ENCODE data around the gene SLC35G1.

The SLC35G1 gene

DNA sequence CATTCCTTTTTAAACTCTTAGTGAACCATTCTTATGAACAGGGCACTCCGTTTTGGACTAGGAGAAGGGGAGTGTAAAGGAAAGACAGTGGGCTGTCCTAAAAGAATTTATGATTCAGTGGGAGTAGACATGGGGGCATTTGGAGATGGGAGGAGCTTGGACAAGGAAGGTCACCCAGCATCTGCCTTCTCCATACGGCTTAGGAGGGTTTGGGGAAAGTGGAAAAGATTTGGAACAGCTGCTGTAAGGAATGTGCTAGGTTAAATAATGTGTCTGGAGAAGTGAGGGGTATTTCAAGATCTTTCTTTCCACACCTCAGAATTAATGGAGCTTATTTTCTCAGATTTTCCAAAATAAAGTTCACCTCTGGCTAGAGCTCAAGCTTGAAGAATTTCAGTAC lies 24.0 kb downstream of the SLC35G1 start:
- no peaks in the 10 kb centered on the region for H3K9me3 ChIP-seq (ENCODE audit: severe bottlenecking)
- no peak overlapping the region for H3K4me3 ChIP-seq (ENCODE audit: low read depth, low read length)
- no peak overlapping the region for H3K27ac ChIP-seq
- TF ChIP-seq CTCF (IDR thresholded peaks at IDR 0.05; ENCODE audit: low read depth, low read length) = no peak
- no peaks in the 10 kb centered on the region for H3K27me3 ChIP-seq (ENCODE audit: insufficient read depth, low read depth, severe bottlenecking)
- H3K36me3 ChIP-seq = no peaks in the 10 kb centered on the region; the same call in 1 of the 2 replicates
- no peak for DNase-seq

DNA sequence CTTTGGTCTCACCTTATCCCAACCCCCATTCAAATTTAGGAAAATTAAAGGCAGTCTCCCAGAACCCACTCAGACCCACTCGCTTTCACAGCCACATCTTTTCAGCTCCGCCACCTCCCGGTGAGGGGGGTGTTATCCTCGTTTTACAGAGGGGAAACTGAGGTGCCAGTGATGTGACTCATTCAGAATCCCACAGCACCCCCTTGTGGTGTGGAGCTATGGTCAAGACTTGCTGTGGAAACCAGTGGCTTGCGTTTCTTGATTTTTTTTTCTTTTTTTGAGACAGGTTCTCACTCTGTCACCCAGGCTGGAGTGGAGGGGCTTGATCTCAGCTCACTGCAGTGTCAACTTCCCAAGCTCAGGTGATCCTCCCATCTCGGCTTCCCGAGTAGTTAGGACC lies 27.6 kb downstream of the SLC35G1 start:
- TF ChIP-seq CTCF (IDR thresholded peaks at IDR 0.05; ENCODE audit: low read depth, low read length) = peak; percentile 77
- Histone ChIP-seq H3K4me3 (ENCODE audit: low read depth, low read length) (no peak overlapping the region), H3K27ac (no peak overlapping the region), H3K36me3 (no peaks in the 10 kb centered on the region), H3K27me3 (ENCODE audit: insufficient read depth, low read depth, severe bottlenecking) (no peaks in the 10 kb centered on the region), H3K9me3 (ENCODE audit: severe bottlenecking) (no peaks in the 10 kb centered on the region)
- peak; percentile 67 for DNase-seq

- H3K9me3 ChIP-seq (ENCODE audit: severe bottlenecking) = peaks cover 6% of the 10 kb centered on the region
- no peak for DNase-seq
- no peaks in the 10 kb centered on the region for H3K27me3 ChIP-seq (ENCODE audit: insufficient read depth, low read depth, severe bottlenecking)
- no peak overlapping the region for H3K4me3 ChIP-seq (ENCODE audit: low read depth, low read length)
- no peaks in the 10 kb centered on the region for H3K36me3 ChIP-seq
- no peak for TF ChIP-seq CTCF (IDR thresholded peaks at IDR 0.05; ENCODE audit: low read depth, low read length)
- H3K27ac ChIP-seq = no peak overlapping the region
Observed at GRCh38 chr10:93926613-93927012, 32.8 kb downstream of the SLC35G1 start.

GRCh38 chr10:93938140-93938539 lies 44.4 kb downstream of the SLC35G1 start:
- no peak for TF ChIP-seq CTCF (IDR thresholded peaks at IDR 0.05; ENCODE audit: low read depth, low read length)
- Histone ChIP-seq H3K27ac (no peak overlapping the region), H3K27me3 (ENCODE audit: insufficient read depth, low read depth, severe bottlenecking) (no peaks in the 10 kb centered on the region), H3K36me3 (no peaks in the 10 kb centered on the region), H3K4me3 (ENCODE audit: low read depth, low read length) (no peak overlapping the region), H3K9me3 (ENCODE audit: severe bottlenecking) (no peaks in the 10 kb centered on the region)
- no peak for DNase-seq

DNA sequence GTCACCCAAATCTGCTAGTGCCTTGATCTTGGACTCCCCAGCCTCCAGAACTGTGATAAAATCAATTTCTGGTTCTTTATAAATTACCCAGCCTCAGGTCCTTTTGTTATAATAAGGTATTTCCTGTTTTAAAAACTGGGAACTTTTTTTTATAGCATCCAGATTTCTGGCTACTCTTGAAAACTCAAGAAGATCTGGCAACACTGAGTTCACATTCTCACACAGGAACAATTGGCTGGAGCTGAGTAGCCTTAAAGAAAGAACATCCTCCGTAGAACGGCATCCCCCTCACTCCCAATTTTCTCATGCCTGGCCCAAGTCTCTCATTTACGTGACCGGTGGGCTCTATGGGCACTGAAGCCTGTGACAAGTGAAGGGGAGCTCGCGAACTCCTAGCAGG lies 47.1 kb downstream of the SLC35G1 start:
- no peak overlapping the region for H3K4me3 ChIP-seq (ENCODE audit: low read depth, low read length)
- no peaks in the 10 kb centered on the region for H3K27me3 ChIP-seq (ENCODE audit: insufficient read depth, low read depth, severe bottlenecking)
- no peak overlapping the region for H3K27ac ChIP-seq
- DNase-seq = no peak
- no peaks in the 10 kb centered on the region for H3K9me3 ChIP-seq (ENCODE audit: severe bottlenecking)
- TF ChIP-seq CTCF (IDR thresholded peaks at IDR 0.05; ENCODE audit: low read depth, low read length) = no peak
- H3K36me3 ChIP-seq = no peaks in the 10 kb centered on the region

DNA sequence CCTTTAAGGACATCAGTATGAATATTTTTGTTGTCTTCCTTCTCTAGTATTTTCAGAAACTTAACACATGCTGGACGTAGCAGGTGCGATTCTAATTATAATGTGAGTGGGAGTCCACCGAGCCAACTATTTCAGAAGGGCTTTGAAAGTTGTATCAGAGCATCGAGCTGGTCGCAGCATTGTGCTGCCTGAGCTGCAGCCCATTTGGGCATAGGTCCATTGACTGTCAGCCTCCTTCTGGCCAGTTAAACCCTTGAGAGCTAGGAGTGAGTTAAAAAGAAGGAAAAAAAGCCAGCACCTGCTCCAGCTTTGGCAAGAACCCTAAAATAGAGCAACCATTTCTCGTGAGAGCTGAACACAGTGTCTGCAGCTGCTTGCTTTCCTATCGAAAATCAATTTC lies 47.8 kb downstream of the SLC35G1 start:
- TF ChIP-seq CTCF (IDR thresholded peaks at IDR 0.05; ENCODE audit: low read depth, low read length) = no peak
- H3K9me3 ChIP-seq (ENCODE audit: severe bottlenecking) = no peaks in the 10 kb centered on the region
- no peak for DNase-seq
- no peaks in the 10 kb centered on the region for H3K36me3 ChIP-seq
- no peak overlapping the region for H3K27ac ChIP-seq
- H3K27me3 ChIP-seq (ENCODE audit: insufficient read depth, low read depth, severe bottlenecking) = no peaks in the 10 kb centered on the region
- no peak overlapping the region for H3K4me3 ChIP-seq (ENCODE audit: low read depth, low read length)
